ENCODE results near the gene PACSIN2. TPM values are rescaled to one million over a fixed set of nuclear protein-coding genes. Genes with fewer than 3 reads are reported as not detected.

The PACSIN2 gene
- total RNA-seq, 1 donor from 2014 or later, result 128 TPM

- H3K4me3 ChIP-seq, result peak overlapping the region; percentile 82
- ATAC-seq, result peak; percentile 50
- H3K4me1 ChIP-seq, result peaks cover 21% of the 10 kb centered on the region
- TF ChIP-seq CTCF (IDR thresholded peaks at IDR 0.05), result no peak
- intact Hi-C loops (cut with DNase I), result no loop called here
- peak overlapping the region; percentile 94 for H3K27ac ChIP-seq
- no peaks in the 10 kb centered on the region for H3K36me3 ChIP-seq
- DNase-seq, result peak; percentile 85
- H3K27me3 ChIP-seq, result no peaks in the 10 kb centered on the region
- H3K9me3 ChIP-seq, result no peaks in the 10 kb centered on the region
Observed at GRCh38 chr22:42856179-42856864, 158.6 kb downstream of the PACSIN2 start.

GRCh38 chr22:42855721-42856120 is 159.2 kb downstream of the PACSIN2 start:
- Histone ChIP-seq H3K27me3 (no peaks in the 10 kb centered on the region), H3K36me3 (no peaks in the 10 kb centered on the region), H3K4me3 (peak overlapping the region; percentile 82), H3K27ac (peak overlapping the region; percentile 94), H3K9me3 (no peaks in the 10 kb centered on the region), H3K4me1 (peaks cover 21% of the 10 kb centered on the region)
- no peak for DNase-seq
- no peak for TF ChIP-seq CTCF (IDR thresholded peaks at IDR 0.05)
- no peak for ATAC-seq
- intact Hi-C loops (cut with DNase I), result no loop called here

GRCh38 chr22:42855211-42855610 is 159.7 kb downstream of the PACSIN2 start:
- Histone ChIP-seq H3K4me1 (peaks cover 21% of the 10 kb centered on the region), H3K4me3 (peak overlapping the region; percentile 82), H3K9me3 (no peaks in the 10 kb centered on the region), H3K27me3 (no peaks in the 10 kb centered on the region), H3K27ac (peak overlapping the region; percentile 94), H3K36me3 (no peaks in the 10 kb centered on the region)
- no peak for TF ChIP-seq CTCF (IDR thresholded peaks at IDR 0.05)
- DNase-seq (no peak), ATAC-seq (no peak)
- intact Hi-C loops (cut with DNase I), result no loop called here

- intact Hi-C loops (cut with DNase I), result no loop called here
- peak; percentile 29 for ATAC-seq
- peaks cover 34% of the 10 kb centered on the region for H3K36me3 ChIP-seq
- no peak for TF ChIP-seq CTCF (IDR thresholded peaks at IDR 0.05)
- no peaks in the 10 kb centered on the region for H3K9me3 ChIP-seq
- H3K4me1 ChIP-seq, result no peaks in the 10 kb centered on the region
- peak; percentile 39 for DNase-seq
- no peaks in the 10 kb centered on the region for H3K27me3 ChIP-seq
- no peak overlapping the region for H3K27ac ChIP-seq
- H3K4me3 ChIP-seq, result no peak overlapping the region
Observed at GRCh38 chr22:42848941-42849550, 165.9 kb downstream of the PACSIN2 start.

- Histone ChIP-seq H3K9me3 (no peaks in the 10 kb centered on the region), H3K4me3 (no peak overlapping the region), H3K27ac (no peak overlapping the region), H3K36me3 (peaks cover 45% of the 10 kb centered on the region), H3K4me1 (no peaks in the 10 kb centered on the region), H3K27me3 (no peaks in the 10 kb centered on the region)
- ATAC-seq, result no peak
- DNase-seq, result no peak
- no peak for TF ChIP-seq CTCF (IDR thresholded peaks at IDR 0.05)
- intact Hi-C loops (cut with DNase I), result no loop called here
Observed at GRCh38 chr22:42847110-42847509, 167.8 kb downstream of the PACSIN2 start.
